GM21367 (cell line): ENCODE results near the gene TNF.
"Not testable (repeated sequence)": the region's sequence is repeated elsewhere in the genome, so short reads cannot be mapped to it uniquely, and the experiment has no call there.

ENCODE experiments used
- ATAC-seq: cut with Tn5 transposase; IDR thresholded peaks from one replicate; pipeline ENCODE4 v1.9.1; 2021; ENCODE audit not compliant: unreplicated experiment

Gene TNF

DNA sequence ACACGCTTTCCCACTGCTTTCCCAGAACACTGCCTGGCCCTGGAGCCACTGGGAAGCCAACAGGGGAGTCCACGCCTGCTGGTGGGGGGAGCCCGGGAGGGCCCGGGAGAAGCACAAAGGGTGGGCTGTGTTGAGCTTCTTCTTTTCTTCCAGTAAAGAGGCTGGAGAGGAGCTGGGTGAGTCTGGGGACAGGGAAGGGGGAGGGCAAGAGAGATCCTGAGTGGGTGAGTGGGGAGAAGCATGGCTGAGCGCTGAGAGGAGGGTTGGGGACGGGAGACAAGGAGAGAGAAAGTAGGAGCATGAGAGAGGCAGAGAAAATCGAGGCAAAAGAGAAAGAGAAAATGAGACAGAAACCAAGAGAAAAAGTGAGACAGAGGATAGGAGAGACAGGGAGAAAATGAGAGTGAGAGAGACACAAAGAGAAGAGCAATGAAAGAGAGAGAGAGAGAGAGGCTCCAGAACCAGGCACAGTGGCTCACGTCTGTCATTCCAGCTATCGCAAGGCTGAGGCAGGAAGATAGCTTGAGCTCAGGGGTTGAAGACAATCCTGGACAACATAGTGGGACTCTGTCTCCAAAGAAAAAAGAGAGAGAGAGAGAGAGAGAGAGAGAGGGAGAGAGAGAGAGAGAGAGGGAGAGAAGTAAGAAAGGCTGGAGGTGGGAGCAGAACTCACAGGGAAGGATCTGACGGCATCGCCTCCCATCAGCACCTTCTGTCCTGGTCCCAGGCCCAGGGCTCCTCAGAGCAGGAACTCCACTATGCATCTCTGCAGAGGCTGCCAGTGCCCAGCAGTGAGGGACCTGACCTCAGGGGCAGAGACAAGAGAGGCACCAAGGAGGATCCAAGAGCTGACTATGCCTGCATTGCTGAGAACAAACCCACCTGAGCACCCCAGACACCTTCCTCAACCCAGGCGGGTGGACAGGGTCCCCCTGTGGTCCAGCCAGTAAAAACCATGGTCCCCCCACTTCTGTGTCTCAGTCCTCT, 12.7 kb downstream of the TNF start:
- no peak for ATAC-seq

GRCh38 chr6:31588871-31589650, 13.7 kb downstream of the TNF start:
- no peak for ATAC-seq

- not testable (repeated sequence) for ATAC-seq
These were observed 15.3 kb downstream of the TNF start for GRCh38 chr6:31590691-31591090.

DNA sequence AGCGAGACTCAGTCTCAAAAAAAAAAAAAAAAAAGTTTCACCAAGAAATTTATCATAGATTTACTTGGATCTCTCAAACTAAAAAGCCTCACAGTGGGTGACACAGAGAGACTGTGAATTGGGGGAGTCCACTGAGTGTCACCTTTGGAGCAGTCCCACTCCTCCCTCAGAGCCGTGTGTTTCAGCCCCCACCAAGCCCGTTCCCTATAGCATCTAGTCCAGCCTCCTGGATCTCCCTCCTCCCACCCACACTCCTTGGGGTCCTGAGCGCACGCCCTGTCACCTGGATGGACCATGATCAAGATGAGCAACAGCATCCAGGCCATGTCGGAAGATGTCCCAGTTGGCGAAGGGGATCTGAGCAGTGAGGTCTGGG, 17.0 kb downstream of the TNF start:
- ATAC-seq: no peak

DNA sequence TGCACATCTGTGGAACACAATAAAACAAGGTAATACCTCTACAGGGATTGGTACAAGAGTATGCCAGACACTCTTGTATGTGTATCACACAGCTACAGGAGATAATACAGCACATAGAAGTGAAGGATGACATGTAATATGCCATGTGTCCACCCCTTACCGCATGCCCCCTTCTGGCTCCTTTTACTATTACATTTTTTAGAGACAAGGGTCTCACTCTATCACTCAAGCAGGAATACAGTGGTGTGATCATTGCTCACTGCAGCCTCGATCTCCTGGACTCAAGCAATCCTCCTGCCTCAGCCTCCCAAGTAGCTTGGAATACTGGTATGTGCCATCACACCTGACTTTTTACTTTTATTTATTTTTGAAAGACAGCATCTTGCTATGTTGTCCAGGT, 21.6 kb downstream of the TNF start:
- ATAC-seq: no peak

GRCh38 chr6:31607317-31607716, 32.0 kb downstream of the TNF start:
- ATAC-seq: no peak

GRCh38 chr6:31609519-31610406, 34.4 kb downstream of the TNF start:
- no peak for ATAC-seq

DNA sequence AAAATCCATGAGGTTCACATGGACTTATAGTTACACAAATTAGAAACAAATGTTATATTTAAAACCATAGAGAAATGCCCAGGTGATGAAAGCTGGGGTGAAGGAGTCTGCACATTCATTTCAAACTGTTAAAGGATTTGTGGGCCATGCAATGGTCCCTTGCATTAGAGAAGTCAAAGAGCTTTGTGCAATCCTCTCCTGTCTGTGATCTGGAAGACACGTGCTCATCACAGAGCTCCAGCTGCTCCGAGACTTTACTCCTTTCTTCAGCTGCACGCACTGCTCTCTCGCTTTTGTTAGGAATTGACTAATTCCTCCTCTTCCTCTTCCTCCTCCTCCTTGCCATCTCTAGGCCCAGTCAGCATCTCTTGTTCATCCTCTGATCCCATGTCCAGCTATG, 35.6 kb downstream of the TNF start:
- ATAC-seq: no peak

GRCh38 chr6:31614075-31614619, 38.8 kb downstream of the TNF start:
- no peak for ATAC-seq

- no peak for ATAC-seq
These were observed 39.6 kb downstream of the TNF start, which contains the start of gene AIF1 for GRCh38 chr6:31614684-31615578. AIF1 (plus strand) TSS chr6:31615234; CDS start chr6:31615330, 96 bp downstream.

DNA sequence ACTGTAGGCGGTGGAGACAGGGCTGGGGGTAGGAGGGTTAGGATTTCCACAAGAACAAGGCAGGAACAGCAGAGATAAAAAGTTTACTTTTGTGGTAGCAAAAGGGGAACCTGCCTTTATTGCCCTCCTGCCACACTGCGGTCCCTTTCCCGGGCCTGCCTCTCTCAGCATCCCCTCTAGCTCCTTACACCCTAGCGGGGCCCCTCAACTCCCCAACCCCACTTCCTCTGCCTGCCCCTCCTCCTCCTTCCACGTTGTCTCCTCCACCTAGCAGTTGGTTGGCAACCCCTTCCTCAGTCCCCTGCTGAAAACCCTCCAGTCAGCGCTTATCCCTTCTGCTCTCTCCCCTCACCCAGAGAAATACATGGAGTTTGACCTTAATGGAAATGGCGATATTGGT, 40.4 kb downstream of the TNF start:
- ATAC-seq: no peak

- no peak for ATAC-seq
These were observed 41.6 kb downstream of the TNF start for GRCh38 chr6:31617010-31617409.

- ATAC-seq: peak; percentile 64
These were observed 44.6 kb downstream of the TNF start for GRCh38 chr6:31619805-31620585.

- peak; percentile 19 for ATAC-seq
These were observed 45.4 kb downstream of the TNF start, which contains the start of gene PRRC2A for GRCh38 chr6:31620586-31621319. PRRC2A (plus strand) TSS chr6:31620715; CDS start chr6:31622790, 2,075 bp downstream.

- ATAC-seq: no peak
These were observed 46.1 kb downstream of the TNF start for GRCh38 chr6:31621320-31621939.

GRCh38 chr6:31621991-31622390, 46.6 kb downstream of the TNF start:
- ATAC-seq: no peak

DNA sequence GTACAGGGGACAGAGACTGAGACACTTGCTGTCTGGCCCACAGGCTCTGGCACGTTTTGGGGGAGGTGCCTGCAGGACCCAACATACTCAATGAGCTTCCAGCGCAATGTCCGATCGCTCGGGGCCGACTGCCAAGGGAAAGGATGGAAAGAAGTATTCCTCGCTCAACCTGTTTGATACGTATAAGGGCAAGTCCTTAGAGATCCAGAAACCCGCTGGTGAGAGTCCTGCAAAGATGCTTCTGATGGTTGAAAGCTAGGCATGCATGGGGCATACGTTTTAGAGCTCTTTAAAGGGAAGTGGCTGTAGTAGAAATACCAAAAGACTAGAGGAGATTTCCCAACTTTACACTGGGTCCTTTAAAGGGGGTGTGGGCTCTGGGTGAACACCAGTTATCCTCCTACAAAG, 47.3 kb downstream of the TNF start:
- no peak for ATAC-seq

- no peak for ATAC-seq
These were observed 48.7 kb downstream of the TNF start for GRCh38 chr6:31624070-31624469.
